A549 (cell line): Measurements from ENCODE around the gene PIGL. TPM values are rescaled to one million over a fixed set of nuclear protein-coding genes. Genes with fewer than 3 reads are reported as not detected.

Source experiments
- ATAC-seq, 2 experiments: fragments of 200-7000 bp in 1 of 2; fragments of >200 bp in 1 of 2; cut with Nextera tagmentation in 1 of 2; cut with Tn5 transposase in 1 of 2; 3 replicates each; pipeline versions ENCODE4 v1.8.0 to v1.9.1; 2018 to 2020; ENCODE audit warnings: mild to moderate bottlenecking in 1 of 2, moderate library complexity in 1 of 2
- CTCF ChIA-PET: fragments of 300-600 bp; sonication (Branson Sonifier 250); formaldehyde crosslinking; extraction: SDS; loops from one replicate; lab custom pipeline; 2021; ENCODE audit warnings: antibody characterized with exemption, inconsistent platforms; lab: Yijun Ruan, JAX
- POLR2A ChIA-PET: fragments of 350-600 bp; formaldehyde crosslinking; extraction: SDS; loops from one replicate; lab custom pipeline; 2021; ENCODE audit warnings: antibody characterized with exemption, inconsistent platforms; lab: Yijun Ruan, JAX
- DNase-seq, 2 experiments: peaks; one replicate each; pipeline versions ENCODE4 v3.0.0 to v3.0.0-alpha.2; 2011 to 2016; ENCODE audit warnings: low read depth in 1 of 2, low spot score in 1 of 2
- FAIRE-seq: peaks from 2 replicates; lab custom pipeline; 2011; peaks lifted over from hg19 to GRCh38; lab: Jason Lieb, UNC
- H3K27ac ChIP-seq, 2 experiments: fragments of >200 bp; sonication (Bioruptor Twin); formaldehyde crosslinking; 3 replicates each; pipeline ENCODE4 v1.5.1; 2016 to 2017
- H3K4me1 ChIP-seq: fragments of >200 bp; sonication (Bioruptor Twin); formaldehyde crosslinking; 3 replicates; pipeline ENCODE4 v1.6.1; 2016
- H3K4me2 ChIP-seq: fragments of >200 bp; sonication (Bioruptor Twin); formaldehyde crosslinking; 3 replicates; pipeline ENCODE4 v1.6.1; 2016
- H3K4me3 ChIP-seq: fragments of >200 bp; sonication (Bioruptor Twin); formaldehyde crosslinking; 3 replicates; pipeline ENCODE4 v1.5.1; 2016
- H3K9me3 ChIP-seq: fragments of >200 bp; sonication (Bioruptor Twin); formaldehyde crosslinking; 3 replicates; pipeline ENCODE4 v1.6.1; 2016
- CBX2 ChIP-seq: fragments of 200-600 bp; sonication (generic); IDR thresholded peaks from 2 replicates; pipeline ENCODE4 v1.6.1; 2016; ENCODE audit warnings: low read depth, mild to moderate bottlenecking, borderline replicate concordance
- CEBPB ChIP-seq, 2 experiments: fragments of >200 bp in 1 of 2; sonication (Bioruptor Twin) in 1 of 2; formaldehyde crosslinking in 1 of 2; IDR thresholded peaks; 2 replicates each; pipeline ENCODE4 v1.6.1; 2012 to 2016
- EHMT2 ChIP-seq: fragments of 200-600 bp; sonication (generic); IDR thresholded peaks from 2 replicates; pipeline ENCODE4 v1.6.1; 2016; ENCODE audit warnings: antibody characterized with exemption, low read depth, mild to moderate bottlenecking, moderate library complexity
- ESRRA ChIP-seq: fragments of 150-350 bp; IDR thresholded peaks from 2 replicates; pipeline ENCODE4 v1.6.1; 2014; ENCODE audit warnings: mild to moderate bottlenecking, low read length, borderline replicate concordance
- GATA3 ChIP-seq: IDR thresholded peaks from 2 replicates; pipeline ENCODE4 v1.6.1; 2012; ENCODE audit warnings: borderline replicate concordance
- HES2 ChIP-seq: fragments of >200 bp; sonication (Bioruptor Twin); formaldehyde crosslinking; IDR thresholded peaks from 2 replicates; pipeline ENCODE4 v1.6.1; 2016
- HOXA7 ChIP-seq: fragments of 250-450 bp; sonication (Bioruptor Pico); IDR thresholded peaks from 2 replicates; pipeline ENCODE4 v1.5.0; 2020; ENCODE audit warnings: mild to moderate bottlenecking, moderate library complexity
- HOXB13 ChIP-seq: fragments of 250-450 bp; sonication (Bioruptor Pico); IDR thresholded peaks from 2 replicates; pipeline ENCODE4 v1.5.0; 2020; ENCODE audit warnings: low read depth, mild to moderate bottlenecking, moderate library complexity
- KDM1A ChIP-seq: fragments of 200-600 bp; sonication (generic); IDR thresholded peaks from 2 replicates; pipeline ENCODE4 v1.6.1; 2016; ENCODE audit warnings: low read depth, mild to moderate bottlenecking
- MAFK ChIP-seq: fragments of 450-650 bp; IDR thresholded peaks from 2 replicates; pipeline ENCODE4 v1.6.1; 2014; ENCODE audit not compliant: partially characterized antibody
- NPAS2 ChIP-seq: fragments of 250-450 bp; sonication (Bioruptor Pico); IDR thresholded peaks from 2 replicates; pipeline ENCODE4 v1.8.0; 2022; ENCODE audit warnings: mild to moderate bottlenecking, moderate library complexity, borderline replicate concordance
- NR3C1 ChIP-seq: fragments of >200 bp; sonication (Bioruptor Twin); formaldehyde crosslinking; IDR thresholded peaks from 3 replicates; pipeline ENCODE4 v1.6.1; 2017
- POLR2A ChIP-seq: IDR thresholded peaks from 2 replicates; pipeline ENCODE4 v1.6.1; 2012; ENCODE audit warnings: mild to moderate bottlenecking, low read length
- POLR2AphosphoS2 ChIP-seq: conservative IDR thresholded peaks from 2 replicates; pipeline ENCODE4 v1.6.1; 2012; ENCODE audit warnings: low read length, improper control_type of control experiment, inconsistent platforms
- RAD21 ChIP-seq, 2 experiments: fragments of >200 bp in 1 of 2; sonication (Bioruptor Twin) in 1 of 2; formaldehyde crosslinking in 1 of 2; IDR thresholded peaks in 1 of 2; conservative IDR thresholded peaks in 1 of 2; 2 replicates in 1 of 2; 3 replicates in 1 of 2; pipeline ENCODE4 v1.6.1; 2012 to 2018; ENCODE audit warnings: inconsistent platforms in 1 of 2
- RCOR1 ChIP-seq: fragments of 150-350 bp; IDR thresholded peaks from 2 replicates; pipeline ENCODE4 v1.6.1; 2014; ENCODE audit warnings: antibody characterized with exemption, low read length, low read depth
- RFX5 ChIP-seq: fragments of 450-650 bp; IDR thresholded peaks from 2 replicates; pipeline ENCODE4 v1.7.1; 2014; ENCODE audit warnings: antibody characterized with exemption, mild to moderate bottlenecking, moderate library complexity
- RNF2 ChIP-seq: fragments of 200-600 bp; sonication (generic); IDR thresholded peaks from 2 replicates; pipeline ENCODE4 v1.6.1; 2016; ENCODE audit warnings: low read depth, mild to moderate bottlenecking, antibody characterized with exemption, moderate library complexity, borderline replicate concordance
- SMC3 ChIP-seq: fragments of >200 bp; sonication (Bioruptor Twin); formaldehyde crosslinking; IDR thresholded peaks from 3 replicates; pipeline ENCODE4 v1.6.1; 2018; ENCODE audit warnings: inconsistent platforms
- TFCP2L1 ChIP-seq: fragments of 250-450 bp; sonication (Bioruptor Pico); IDR thresholded peaks from 2 replicates; pipeline ENCODE4 v1.5.0; 2021; ENCODE audit warnings: mild to moderate bottlenecking
- USF2 ChIP-seq: fragments of 450-650 bp; IDR thresholded peaks from 2 replicates; pipeline ENCODE4 v1.6.1; 2014; ENCODE audit warnings: antibody characterized with exemption
- ZNF302 ChIP-seq: fragments of 250-450 bp; sonication (Bioruptor Pico); IDR thresholded peaks from 2 replicates; pipeline ENCODE4 v1.9.0; 2021; ENCODE audit warnings: inconsistent platforms, mild to moderate bottlenecking, moderate library complexity
- ZSCAN20 ChIP-seq: fragments of 250-450 bp; sonication (Bioruptor Pico); IDR thresholded peaks from 2 replicates; pipeline ENCODE4 v1.8.0; 2022; ENCODE audit warnings: mild to moderate bottlenecking, moderate library complexity
- WGBS: methylation state at CpG from one replicate; pipeline ENCODE4 v1.1.6; 2017; ENCODE audit errors: missing lambda C conversion rate; 5-methylcytosine and 5-hydroxymethylcytosine counted together
- polyA plus RNA-seq, 4 experiments: library from polyadenylated mRNA; depleted of rRNA in 3 of 4; stranded (reverse); fragments of >200 nt; fragmentation: RNase III in 1 of 4; extraction: RNeasy Plus Mini Kit Qiagen cat#74134 plus additional on column Dnase treatment in 1 of 4; gene quantifications; 2 replicates in 3 of 4; 3 replicates in 1 of 4; pipeline ENCODE4 v1.2.3, GENCODE V29; 2011 to 2017
- TF ChIP-seq, protein P1 (sequence below): IDR thresholded peaks from 2 replicates; pipeline ENCODE4 v1.6.1; 2012
- TF ChIP-seq, protein P2 (sequence below): IDR thresholded peaks from 2 replicates; pipeline ENCODE4 v1.6.1; 2012; ENCODE audit warnings: low read depth, borderline replicate concordance
- TF ChIP-seq, protein P3 (sequence below): fragments of 250-450 bp; sonication (Bioruptor Pico); IDR thresholded peaks from 2 replicates; pipeline ENCODE4 v1.5.0; 2020; ENCODE audit warnings: low read depth, mild to moderate bottlenecking, moderate library complexity

Gene PIGL
- polyA plus RNA-seq, 2 of the 4 experiments (the other 2 are of a cell fraction), result 27.5 to 35.1 TPM

DNA sequence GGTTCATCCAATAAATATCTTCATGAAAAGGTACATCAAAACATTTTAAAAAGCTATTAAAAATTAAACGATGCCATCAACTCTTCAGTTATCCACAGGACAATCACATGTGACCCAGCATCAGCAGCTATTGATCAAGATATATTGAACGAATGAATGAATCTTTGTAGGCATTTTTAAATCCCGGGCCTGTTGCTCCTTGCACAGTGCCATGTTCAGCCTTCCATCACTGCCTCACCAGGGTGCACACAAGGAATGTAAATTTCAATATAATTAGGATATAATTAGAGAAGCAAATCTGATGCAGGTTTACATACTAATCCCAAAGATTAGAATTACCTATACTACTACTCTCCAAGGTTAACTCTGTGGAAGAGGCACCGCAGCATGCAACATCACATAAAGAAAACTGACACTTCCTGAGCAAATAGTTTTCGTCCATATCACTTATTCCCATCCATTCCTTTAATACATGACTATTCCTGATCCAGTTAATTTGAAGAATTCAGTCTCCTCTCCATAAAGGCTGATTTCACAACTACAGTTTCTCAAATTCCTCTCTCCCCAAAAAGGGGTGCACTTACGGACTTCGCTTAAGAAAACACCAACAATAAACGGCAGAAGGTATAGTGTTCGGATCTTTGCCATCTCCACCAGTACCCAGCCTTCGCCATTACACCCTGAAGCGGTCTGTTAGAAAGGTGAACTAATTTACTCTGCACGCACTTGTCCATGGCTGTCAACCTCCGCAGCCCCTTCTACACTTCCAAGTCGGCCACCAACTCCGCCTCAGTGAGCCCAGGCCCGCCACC, 2.6 kb upstream of the PIGL start:
- ChIA-PET CTCF (interaction anchor here (0.7 to 7.5 kb wide), 9 partner anchors 10 to 139 kb away, joined by 3 to 69 read pairs (median 4); partner anchors contain the start of gene CENPV), POLR2A (interaction anchor here (1.1 to 4.2 kb wide), 8 partner anchors 14 to 167 kb away, joined by 3 to 57 read pairs (median 7); partner anchors contain the start of genes CENPV and UBB)
- DNase-seq, result no peak
- H3K27ac ChIP-seq, result peak overlapping the region; percentile 96 to 97
- peak overlapping the region; percentile 75 for H3K4me3 ChIP-seq
- H3K9me3 ChIP-seq, result no peaks in the 10 kb centered on the region
- no peak for FAIRE-seq
- TF ChIP-seq HES2 (no peak), CEBPB (IDR thresholded peaks at IDR 0.05) (peak in 1 of 2 experiments; percentile 9; a peak in 1 of 4 replicates), RAD21 (conservative IDR thresholded peaks at IDR 0.05 in 1 of 2, IDR thresholded peaks at IDR 0.05 in 1 of 2) (no peak), EHMT2 (no peak), TFCP2L1 (CRISPR knock-in tag) (0 out of 2 replicates have a peak, but pooled peaks have one; percentile 17), POLR2A (no peak), HOXA7 (CRISPR knock-in tag) (no peak), RCOR1 (no peak), GATA3 (no peak), SMC3 (no peak), POLR2AphosphoS2 (no peak)
- TF ChIP-seq, protein P1, sequence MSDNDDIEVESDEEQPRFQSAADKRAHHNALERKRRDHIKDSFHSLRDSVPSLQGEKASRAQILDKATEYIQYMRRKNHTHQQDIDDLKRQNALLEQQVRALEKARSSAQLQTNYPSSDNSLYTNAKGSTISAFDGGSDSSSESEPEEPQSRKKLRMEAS, result no peak; the same call in 1 of the 2 replicates
- peak in 1 of 2 experiments; percentile 37; a peak in 3 of 6 replicates for ATAC-seq
- under 1% methylated on average over 16 of the region's 16 CpGs for WGBS
- peak overlapping the region; percentile 85 for H3K4me2 ChIP-seq
- peaks cover 36% of the 10 kb centered on the region for H3K4me1 ChIP-seq

- TF ChIP-seq POLR2AphosphoS2 (no peak), CBX2 (no peak), ZSCAN20 (no peak), KDM1A (no peak), RFX5 (no peak)
- TF ChIP-seq, protein P2, sequence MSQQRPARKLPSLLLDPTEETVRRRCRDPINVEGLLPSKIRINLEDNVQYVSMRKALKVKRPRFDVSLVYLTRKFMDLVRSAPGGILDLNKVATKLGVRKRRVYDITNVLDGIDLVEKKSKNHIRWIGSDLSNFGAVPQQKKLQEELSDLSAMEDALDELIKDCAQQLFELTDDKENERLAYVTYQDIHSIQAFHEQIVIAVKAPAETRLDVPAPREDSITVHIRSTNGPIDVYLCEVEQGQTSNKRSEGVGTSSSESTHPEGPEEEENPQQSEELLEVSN, result no peak
- TF ChIP-seq, protein P3, sequence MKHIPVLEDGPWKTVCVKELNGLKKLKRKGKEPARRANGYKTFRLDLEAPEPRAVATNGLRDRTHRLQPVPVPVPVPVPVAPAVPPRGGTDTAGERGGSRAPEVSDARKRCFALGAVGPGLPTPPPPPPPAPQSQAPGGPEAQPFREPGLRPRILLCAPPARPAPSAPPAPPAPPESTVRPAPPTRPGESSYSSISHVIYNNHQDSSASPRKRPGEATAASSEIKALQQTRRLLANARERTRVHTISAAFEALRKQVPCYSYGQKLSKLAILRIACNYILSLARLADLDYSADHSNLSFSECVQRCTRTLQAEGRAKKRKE (CRISPR knock-in tag), result no peak
- peak overlapping the region; percentile 75 for H3K4me3 ChIP-seq
- peaks cover 34% of the 10 kb centered on the region for H3K4me1 ChIP-seq
- 1% methylated on average over 15 of the region's 27 CpGs for WGBS
- FAIRE-seq (no peak), DNase-seq (peak; percentile 50 to 61), ATAC-seq (peak; percentile 67 to 76)
- POLR2A ChIA-PET, result interaction anchor here (0.5 to 4.2 kb wide), 18 partner anchors 9 to 306 kb away, joined by 3 to 57 read pairs (median 4); partner anchors contain the start of genes CENPV and UBB
- no peaks in the 10 kb centered on the region for H3K9me3 ChIP-seq
- CTCF ChIA-PET, result interaction anchor here (1.0 to 7.5 kb wide), 7 partner anchors 9 to 90 kb away, joined by 3 to 69 read pairs (median 7); no protein-coding TSS in a partner anchor
- peak overlapping the region; percentile 96 to 97 for H3K27ac ChIP-seq
- peak overlapping the region; percentile 85 for H3K4me2 ChIP-seq
Measured at GRCh38 chr17:16215002-16215272, 2.1 kb upstream of the PIGL start.

- H3K27ac ChIP-seq, result peak within 1 kb of the TSS; percentile 96 to 97
- FAIRE-seq (no peak), DNase-seq (peak; percentile 80 to 97), ATAC-seq (peak; percentile 89 to 92)
- ChIA-PET CTCF (interaction anchor here (0.7 to 7.5 kb wide), 14 partner anchors 8 to 212 kb away, joined by 3 to 69 read pairs (median 3); no protein-coding TSS in a partner anchor), POLR2A (interaction anchor here (0.5 to 4.2 kb wide), 21 partner anchors 9 to 306 kb away, joined by 3 to 57 read pairs (median 4); partner anchors contain the start of genes CENPV and UBB)
- no peaks in the 10 kb centered on the region for H3K9me3 ChIP-seq
- H3K4me3 ChIP-seq, result peak within 1 kb of the TSS; percentile 75
- WGBS, result under 1% methylated on average over 44 of the region's 82 CpGs
- H3K4me1 ChIP-seq, result peaks cover 34% of the 10 kb centered on the region
- peak within 1 kb of the TSS; percentile 85 for H3K4me2 ChIP-seq
- TF ChIP-seq NR3C1, result no peak
- no peak for TF ChIP-seq ESRRA
- no peak for TF ChIP-seq RNF2
- TF ChIP-seq USF2, result no peak
- TF ChIP-seq MAFK, result no peak
- no peak for TF ChIP-seq RCOR1
- TF ChIP-seq, protein P2, result peak; percentile 69; the same call in 1 of the 2 replicates
- TF ChIP-seq NPAS2 (CRISPR knock-in tag), result no peak
- TF ChIP-seq, protein P1, result peak; percentile 83
- no peak for TF ChIP-seq HES2
- no peak for TF ChIP-seq POLR2AphosphoS2
- no peak for TF ChIP-seq KDM1A
- 0 out of 2 replicates have a peak, but pooled peaks have one; percentile 77 for TF ChIP-seq HOXB13 (CRISPR knock-in tag)
- no peak for TF ChIP-seq ZNF302 (CRISPR knock-in tag)
Measured at GRCh38 chr17:16215273-16215964, 1.6 kb upstream of the PIGL start, which contains the start of gene NCOR1. Gene NCOR1, minus strand, starts transcription at chr17:16215534. Its CDS starts 20,965 bp downstream, at chr17:16194569.
